DMS53 (cell line): ENCODE data around the gene TBX20.
"Not testable (repeated sequence)": the region's sequence is repeated elsewhere in the genome, so short reads cannot be mapped to it uniquely, and the experiment has no call there.

Source experiments
- DNase-seq: peaks from one replicate; lab custom pipeline; 2025; lab: John Stamatoyannopoulos, UW

Gene TBX20

DNA sequence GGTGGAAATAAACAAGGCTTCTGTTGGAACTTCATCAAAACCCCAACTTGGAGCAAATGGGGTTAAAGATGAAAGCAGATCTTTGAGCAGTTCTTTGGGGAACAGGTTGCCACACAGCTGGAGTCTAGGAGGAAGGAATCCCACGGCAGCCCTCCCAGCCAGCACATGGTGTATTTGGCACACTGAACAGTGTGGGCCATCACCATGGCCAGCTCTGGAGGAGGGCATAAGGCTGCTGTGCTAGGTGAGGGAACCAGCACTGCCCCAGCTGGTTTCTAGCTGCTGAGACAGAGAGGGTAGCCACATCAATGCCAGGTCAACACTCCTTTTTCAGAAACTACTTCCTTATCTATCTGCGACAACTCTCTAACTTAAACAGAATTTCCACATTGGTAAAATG lies 33.7 kb downstream of the TBX20 start:
- DNase-seq, result not testable (repeated sequence)

DNA sequence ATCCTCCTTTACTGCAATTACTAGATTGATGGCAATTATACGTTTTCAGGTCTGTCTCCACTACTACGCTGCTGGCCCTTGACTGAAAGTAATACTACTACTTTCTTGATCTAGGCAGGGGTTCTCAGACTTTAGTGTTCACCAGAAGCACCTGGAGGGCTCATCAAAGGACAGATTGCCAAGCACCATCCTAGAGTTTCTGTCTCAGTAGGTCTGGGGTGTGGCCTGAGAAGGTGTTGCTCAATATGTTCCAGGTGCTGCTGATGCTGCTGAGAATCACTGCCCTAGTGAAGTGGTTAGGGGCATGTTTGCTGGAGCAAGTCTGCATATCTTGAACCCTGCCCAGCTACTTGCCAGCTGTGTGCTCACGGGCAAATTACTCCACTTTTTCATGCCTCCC lies 37.9 kb downstream of the TBX20 start:
- DNase-seq, result not testable (repeated sequence)

DNA sequence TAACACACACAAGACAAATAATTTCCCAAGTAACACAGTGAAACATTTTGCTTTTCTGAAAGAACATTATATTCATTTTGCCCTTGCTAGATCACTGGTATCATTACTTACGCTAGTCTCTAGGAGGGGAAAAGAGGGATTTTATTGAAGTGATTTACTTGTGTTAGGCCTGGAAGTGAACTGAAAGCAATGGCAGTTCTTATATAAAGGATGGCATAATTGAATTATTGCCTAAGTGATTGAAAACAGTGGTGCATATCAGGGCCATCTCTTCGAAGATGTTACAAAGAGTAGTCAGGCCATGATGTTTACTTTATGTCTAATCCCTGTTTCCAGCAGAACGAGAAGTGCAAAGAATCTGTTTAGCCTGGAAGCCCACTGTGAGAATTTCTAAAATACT lies 38.8 kb downstream of the TBX20 start:
- not testable (repeated sequence) for DNase-seq

DNA sequence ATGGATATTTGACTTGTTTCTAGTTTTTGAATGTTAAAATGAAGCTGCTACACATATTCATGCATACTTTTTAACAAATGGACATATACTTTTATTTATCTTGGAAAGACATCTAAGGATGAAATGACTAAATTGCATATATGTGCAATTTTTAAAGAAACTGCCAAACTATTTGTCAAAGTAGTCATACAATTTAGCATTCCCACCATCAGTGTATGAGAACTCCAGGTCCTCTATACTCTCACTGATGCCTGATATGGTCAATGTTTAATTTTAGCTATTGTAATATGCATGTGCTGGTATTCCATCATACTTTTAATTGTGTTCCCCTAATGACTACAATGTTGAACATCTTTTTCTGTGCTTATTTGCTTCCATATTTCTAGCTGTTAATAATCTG lies 47.0 kb downstream of the TBX20 start:
- not testable (repeated sequence) for DNase-seq

DNA sequence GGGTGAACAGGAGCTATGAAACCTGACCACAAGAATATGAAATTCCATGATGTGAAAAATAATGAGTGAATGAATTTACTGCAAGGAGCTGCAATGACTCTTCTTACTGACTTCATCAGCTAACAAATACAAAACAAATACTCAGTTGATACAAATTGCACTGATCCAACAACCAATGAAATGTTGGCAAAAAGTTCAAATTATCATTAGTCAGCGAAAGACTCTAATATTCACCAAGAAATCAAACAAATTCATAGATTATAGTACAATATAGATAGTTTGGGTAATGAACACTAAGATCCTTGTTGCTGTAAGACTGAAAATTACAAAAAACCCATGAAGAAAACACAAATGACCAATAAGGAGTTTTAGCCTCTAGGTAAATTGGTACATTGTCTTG lies 49.0 kb downstream of the TBX20 start:
- DNase-seq, result not testable (repeated sequence)

DNA sequence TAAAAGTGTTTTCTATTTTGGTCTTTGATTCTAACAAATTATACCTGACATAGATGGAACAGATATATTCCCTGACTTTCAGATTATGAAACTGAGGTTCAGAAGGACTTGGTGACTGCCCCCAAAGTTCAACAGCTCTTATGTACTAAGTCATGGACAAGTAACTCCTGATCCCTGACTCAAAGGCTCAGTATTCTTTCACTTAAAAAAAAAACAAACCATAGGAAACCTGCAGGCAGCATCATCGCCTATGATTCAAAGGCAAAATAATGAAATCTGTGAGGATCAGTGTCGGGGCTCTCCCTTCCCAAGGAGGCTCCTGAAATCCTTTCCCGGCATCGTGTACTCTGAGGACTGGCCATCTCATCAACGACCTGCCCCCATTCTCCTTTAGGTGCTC lies 49.9 kb downstream of the TBX20 start:
- DNase-seq, result not testable (repeated sequence)

DNA sequence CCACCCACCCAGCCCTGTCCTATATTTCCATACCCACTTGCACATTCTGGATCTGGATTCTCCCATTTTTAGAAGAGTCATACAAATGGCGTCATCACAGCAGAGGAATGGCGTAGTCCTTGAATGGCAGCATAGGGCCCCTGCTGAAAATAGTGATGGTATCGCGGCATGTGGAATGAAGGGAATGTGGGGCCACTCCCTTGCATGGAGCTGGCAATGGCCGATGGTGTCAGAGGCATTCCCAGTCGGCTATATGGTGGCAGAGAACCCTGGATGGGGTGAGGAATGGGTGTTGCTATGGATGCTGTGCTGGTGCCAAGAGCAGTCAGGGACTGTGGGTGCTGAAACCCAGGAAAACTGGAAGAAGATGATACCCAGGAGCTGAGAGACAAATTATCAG lies 51.5 kb downstream of the TBX20 start:
- DNase-seq, result not testable (repeated sequence)

DNA sequence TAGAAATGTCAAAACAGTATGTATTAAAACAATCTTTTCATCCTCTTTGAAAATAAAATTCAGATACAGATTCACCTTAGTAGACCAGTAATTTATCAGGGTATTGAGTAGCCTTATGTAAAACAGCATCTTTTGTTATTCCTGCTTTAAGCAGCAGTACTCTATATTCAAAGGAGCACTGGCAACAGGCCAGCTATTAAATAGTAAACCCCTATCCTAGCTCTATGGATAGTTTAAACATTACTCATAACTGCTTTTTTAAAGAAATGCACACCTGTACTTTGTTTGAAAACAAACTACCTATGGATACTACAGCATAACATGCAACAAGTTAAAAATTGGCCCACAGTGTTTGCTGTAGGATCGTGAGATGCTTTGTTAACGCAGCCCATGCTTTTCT lies 53.7 kb downstream of the TBX20 start:
- DNase-seq, result peak; percentile 57

DNA sequence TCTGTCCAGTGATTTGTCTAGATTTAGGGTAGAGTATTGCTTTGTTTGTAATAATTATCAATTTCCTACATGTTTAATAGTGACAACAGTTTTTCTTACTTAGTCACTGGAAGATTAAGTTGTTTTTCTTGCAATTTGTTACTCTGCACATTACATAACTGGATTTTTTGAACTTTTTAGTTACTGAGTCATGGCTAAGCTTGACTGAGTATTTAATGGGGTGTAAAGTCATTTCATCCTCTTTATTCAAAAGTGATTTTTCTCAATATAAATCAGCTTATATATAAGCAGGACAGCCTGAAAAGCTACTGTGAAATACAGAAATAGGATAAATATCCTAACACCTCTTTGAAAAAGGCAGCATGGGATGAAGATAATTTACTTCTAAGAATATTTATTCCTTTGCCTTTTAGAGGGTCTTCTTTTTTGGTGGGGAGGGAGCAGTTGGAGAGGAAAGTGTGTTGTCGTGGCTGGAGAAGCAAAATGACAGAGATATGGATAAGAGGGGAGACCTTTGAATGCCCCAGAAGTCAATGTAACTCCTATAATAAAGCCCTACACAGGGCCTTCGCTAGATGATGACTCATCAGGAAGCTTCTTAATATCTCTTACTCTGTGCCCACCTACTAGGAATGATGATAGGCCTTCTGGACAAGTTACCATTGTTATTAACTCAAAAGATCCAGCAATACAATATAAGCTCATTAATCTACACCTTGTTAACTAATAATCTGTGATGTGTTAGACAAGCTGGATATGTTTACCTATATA lies 55.3 kb downstream of the TBX20 start:
- DNase-seq, result peak; percentile 43

DNA sequence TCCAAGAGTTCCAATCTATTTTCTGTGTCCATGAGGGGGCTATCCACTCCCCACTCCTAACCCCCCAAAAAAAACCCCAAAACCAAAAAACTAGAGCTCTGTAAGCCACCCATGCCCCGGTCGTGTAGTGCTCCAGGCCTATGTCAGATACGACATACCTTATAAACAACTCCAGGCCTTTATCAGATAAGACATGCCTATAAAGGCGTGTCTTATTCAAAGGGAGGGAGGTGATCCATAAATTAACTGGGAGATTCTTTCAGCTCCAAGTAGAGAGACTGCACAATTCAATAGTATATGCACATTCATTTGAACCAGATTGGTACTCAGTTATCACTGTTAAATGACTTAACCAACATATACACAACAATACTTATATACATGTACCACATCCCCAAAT lies 62.3 kb downstream of the TBX20 start:
- not testable (repeated sequence) for DNase-seq

DNA sequence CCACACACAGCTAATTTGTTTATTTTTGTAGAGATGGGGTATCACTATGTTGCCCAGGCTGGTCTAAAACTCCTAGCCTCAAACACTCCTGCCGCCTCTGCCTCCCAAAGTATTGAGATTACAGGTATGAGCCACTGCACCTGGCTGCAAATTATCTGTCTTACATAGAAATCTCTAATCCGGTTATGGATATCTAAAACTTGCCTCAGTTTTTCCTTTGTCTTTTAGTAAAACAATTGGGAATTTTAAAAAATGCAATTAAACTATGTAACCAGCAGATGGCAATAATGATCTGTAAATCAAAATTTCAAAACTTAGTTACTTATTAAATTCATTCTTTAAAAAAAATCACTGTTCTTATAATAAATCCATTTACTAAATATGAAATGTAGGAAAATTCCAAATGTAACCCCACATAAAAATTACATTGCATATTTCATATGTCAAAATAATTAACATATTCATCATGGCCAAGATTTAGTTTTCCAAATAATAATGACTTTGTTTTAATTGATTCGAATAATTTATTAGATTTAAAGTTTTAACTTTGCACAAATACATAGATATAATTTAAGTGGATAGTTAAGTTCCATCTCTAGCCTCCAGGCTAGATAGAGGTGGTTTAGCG lies 63.6 kb downstream of the TBX20 start:
- not testable (repeated sequence) for DNase-seq

DNA sequence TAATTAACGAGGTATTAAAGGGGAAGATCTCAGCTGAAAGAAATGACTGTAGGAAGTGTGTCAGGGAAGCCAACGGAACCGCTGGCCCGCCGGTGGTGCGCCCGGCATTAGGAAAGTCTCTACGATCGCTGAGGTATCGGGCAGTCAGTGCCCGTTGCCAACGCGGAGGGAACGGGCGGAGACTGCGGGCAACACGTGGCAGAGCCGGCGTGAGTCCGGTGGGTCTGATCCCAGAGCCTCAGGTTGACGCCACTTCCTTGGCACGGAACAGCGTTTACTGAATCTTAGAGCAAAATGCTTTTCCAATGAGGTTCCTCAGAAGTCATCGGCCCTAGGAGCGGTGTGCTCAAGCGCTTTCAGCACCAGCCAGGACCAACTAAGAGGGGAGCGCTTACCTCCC lies 67.1 kb downstream of the TBX20 start:
- DNase-seq, result peak; percentile 73

DNA sequence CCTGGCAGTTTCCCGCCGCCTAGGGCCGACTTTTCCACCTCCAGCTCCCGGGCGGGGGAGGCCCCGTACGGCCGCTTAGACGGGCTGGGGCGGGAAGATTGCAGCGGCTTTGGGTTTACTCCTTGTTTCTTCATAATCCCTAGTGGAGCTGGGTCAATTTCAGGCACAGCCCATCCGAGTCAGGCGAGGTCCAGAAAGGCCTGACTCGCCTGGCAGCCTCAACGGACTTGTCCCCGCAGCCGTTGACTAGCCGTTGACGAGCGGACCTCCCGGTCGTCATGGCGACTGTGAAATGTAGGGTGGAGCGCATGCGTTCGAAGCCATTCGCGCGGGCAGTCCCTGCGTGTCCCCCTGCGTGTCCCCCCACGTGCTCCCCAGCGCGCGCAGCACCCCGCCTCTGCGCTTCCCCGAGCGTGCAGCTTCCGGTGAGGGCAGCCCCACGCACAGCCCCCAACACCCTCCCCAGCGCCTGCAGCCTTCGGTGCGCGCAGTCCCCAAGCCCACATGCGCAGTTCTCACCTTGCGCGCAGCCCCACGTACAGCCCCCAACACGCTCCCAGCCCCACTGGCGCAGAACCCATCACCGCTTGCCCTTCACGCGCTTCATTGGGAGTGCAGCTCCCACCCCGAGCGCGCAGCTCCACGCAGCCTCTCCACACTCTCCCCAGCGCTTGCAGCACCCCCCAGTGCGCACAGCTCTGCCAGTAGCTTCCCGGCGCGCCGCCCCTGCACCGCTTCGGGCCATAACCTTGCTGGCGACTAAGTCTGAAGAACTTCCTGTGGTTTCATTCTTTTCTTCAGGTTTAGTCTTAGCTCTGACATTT lies 67.8 kb downstream of the TBX20 start:
- DNase-seq, result peak; percentile 87

DNA sequence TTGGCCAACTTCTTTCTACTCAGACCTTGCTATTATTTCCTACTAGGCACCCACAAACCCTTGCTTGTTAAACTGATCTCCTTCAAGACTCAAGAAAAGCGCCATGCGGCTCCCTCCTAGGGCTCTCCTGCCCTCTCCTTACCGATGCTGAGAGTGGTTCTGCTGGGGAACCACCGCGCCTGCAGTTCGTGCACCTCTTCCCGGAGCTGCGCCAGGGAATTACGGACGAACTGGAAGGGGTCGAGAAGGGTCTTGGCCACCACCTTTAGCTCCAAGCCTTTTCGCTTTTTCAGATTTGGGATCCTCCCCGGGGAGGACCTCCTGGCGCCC lies 68.4 kb downstream of the TBX20 start:
- DNase-seq, result not testable (repeated sequence)

DNA sequence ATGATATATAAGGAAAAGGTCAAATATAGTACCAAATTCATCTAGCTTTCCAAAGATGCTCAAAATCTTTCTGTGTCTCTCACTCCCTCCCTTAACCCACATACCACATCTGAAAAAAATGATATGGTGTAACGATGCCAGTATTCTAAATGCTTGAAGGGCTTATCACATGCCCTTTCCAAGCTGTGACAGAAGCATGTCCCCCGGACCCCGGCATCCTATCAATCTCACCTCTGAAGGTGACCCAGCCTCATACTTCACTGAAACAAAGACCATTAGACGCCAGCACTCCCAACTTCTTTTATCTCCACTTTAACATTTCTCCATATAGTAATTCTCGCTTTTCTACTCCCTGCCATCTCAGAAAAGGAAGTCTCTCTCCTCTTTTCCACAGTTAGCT lies 68.9 kb downstream of the TBX20 start:
- not testable (repeated sequence) for DNase-seq

DNA sequence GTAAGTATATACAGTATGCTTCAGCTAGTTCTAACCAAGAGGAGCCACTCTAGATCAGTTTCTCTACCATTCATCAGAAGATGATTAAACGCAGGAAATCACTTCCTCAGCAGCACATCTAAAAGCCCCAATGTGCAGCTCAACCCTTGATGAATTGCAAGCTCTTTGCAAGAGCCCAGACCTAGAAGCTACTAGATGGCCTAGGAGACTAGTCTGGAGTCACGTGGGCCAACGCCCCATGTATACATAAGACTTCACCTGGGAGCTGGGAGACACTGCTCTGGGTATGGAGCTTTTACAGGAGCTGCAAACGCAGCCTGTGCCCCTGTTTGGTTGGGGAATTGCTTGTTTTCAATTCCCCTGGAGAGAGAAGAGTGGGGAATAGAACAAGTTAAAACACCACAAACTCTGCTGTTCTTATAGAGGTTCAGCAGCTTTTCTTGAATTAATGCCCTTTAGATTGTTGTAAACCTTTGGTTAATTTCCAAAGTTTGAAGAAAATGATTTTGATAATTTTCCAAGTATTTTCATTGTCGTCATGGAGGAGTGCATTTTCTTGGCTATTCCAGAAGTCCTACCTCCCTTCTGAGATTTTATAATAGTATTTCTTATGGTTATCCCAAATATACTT lies 69.9 kb downstream of the TBX20 start:
- DNase-seq, result not testable (repeated sequence)

DNA sequence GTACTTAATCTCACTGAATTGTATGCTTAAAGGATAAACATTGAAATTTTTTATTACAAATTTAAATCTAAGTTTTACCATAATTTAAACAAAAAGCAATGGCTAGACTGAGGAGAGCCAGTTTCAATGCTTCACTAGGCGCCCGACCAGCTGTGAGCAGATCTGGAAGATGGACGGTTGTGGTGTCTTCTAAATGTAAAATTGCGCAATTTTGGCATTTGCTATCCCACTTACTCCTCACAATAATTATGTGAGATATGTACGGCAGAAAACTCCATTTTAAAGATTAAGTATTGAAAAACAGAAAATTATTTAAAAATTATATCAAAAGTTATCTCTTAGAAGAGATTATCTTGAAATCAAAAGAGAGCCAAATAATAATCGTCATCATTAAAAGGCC lies 73.2 kb downstream of the TBX20 start:
- DNase-seq, result not testable (repeated sequence)

DNA sequence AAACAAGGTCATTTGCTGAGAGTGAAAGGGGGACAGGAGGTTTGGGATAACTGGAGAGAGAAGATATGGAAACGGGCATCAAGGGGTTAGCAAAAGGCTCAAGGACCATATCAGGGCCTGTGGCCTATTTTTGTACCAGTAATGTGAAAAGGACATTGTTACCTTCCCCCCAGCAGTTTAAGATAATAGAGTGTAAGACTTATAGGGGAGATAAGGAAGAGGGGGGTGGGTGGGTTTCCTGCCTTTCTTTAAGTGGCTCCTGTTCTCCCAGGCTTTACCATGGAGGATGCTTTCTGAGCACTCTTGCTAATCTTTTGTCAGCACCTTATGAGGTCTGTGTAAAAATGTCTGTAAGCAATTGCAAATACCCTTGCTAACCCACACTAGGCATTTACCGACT lies 80.7 kb downstream of the TBX20 start:
- not testable (repeated sequence) for DNase-seq

DNA sequence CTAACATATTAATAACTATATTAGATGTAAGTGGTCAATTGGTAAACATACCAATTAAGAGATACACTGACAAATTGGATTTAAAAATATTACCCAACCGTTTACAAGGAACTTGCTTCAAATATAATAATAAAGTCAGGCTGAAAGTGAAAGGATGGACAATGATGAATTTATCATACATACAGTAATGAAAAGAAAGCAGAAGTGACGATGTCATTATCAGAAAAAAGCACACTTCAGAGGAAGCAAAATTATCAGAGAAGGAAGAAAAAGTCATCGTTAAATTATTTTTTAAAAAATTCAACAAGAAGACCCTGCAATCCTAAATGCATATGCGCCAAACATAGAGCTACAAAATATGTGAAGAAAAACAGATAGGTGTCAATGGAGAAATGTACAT lies 81.8 kb downstream of the TBX20 start:
- DNase-seq, result not testable (repeated sequence)

DNA sequence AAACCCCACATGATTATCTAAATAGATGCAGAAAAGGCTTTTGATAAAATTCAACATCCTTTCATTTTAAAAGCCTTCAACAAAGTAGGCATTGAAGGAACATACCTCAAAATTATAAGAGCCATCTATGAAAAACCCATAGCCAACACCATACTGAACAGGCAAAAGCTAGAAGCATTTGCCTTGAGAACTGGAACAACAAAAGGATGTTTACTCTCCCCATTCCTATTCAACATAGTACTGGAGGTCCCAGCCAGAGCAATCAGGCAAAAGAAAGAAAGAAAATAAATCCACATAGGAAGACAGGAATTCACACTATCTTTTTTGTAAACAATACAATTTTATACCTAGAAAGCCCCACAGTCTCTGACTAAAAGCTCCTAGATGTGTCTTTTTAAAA lies 86.2 kb downstream of the TBX20 start:
- DNase-seq, result not testable (repeated sequence)

DNA sequence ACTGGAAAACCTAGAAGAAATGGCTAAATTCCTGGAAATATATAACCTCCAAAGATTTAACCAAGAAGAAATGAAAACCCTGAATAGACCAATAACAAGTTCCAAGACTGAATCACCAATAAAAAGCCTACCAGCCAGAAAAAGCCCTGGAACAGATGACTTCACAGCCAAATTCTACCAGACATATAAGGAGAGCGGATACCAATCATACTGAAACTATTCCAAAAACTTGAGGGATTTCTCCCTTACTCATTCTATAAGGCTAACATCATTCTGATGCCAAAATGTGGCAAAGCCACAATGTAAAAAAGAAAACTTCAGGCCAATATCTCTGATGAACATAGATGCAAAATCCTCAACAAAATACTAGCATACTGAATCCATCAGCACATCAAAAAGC lies 86.7 kb downstream of the TBX20 start:
- not testable (repeated sequence) for DNase-seq

DNA sequence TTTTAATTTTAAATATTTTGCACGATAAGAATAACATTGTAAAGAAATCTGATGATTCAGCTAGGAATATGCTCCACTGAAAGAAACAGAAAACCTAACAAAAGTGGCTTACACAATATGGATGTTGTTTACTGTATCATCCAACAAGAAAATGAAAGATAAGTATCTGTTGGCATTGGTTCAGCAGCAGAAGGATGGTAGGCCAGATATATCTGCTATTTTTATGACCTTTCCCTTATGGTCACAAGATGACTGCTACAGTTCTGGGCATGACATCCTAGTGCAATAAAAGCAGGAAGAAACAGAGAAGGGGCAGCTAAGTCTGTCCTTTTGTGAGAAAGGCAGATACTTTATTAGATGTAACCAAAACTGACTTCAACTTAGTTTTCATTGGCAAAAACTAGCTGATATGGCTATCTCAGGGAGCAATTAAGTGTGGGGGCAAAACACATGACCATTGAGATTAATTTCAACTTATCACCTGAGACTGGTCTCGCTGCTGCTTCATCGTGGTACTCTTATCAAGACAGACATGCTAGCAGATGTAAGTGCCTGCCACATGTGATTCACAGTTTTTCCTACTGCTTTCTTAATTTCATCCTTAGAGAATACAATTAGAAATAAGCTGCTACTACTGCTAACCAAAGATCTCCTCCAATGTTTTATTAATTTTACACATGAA lies 92.7 kb downstream of the TBX20 start:
- not testable (repeated sequence) for DNase-seq
